NCI-H2227 (cell line): ENCODE results near the gene RPTOR.
"Not testable (repeated sequence)": the region's sequence is repeated elsewhere in the genome, so short reads cannot be mapped to it uniquely, and the experiment has no call there.

ENCODE experiments used
- DNase-seq: peaks from one replicate; lab custom pipeline; 2025; ENCODE audit not compliant: unreplicated experiment; lab: John Stamatoyannopoulos, UW

RPTOR gene

DNA sequence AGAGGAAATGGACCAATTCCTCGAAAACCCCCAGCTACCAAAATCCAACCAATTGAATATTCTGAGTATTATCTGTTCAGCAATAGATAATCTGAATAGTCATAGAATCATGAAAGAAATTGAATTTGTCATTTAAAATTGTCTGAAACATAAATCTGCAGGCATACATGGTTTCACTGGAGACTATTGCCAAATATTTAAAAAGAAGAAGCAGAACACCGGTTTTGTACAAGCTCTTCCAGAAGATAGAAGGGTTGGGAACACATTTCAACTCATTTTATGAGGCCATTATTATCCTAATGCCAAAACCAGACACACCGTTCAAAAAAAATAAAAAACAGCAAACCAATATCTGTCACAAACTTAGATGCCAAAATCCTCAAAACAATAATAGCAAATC lies 195.5 kb downstream of the RPTOR start:
- no peak for DNase-seq

DNA sequence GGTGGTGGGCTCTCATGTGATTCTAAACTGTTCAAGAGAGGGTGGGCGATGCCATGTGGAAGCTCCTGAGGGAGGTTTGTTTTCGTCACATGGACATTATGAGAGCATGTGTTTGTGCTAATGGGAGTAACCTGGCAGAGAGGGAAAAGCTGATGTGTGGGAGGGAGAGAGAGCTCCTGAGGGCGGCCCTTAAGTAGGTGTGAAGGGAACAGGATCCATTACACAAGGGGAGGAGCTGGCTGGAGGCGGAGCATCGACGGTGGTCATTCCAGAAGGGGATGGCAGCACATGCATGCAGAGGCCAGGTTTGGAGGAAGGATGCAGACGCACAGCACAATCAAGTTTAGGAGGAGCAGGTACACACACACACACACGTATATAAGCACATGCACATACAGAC lies 197.5 kb downstream of the RPTOR start:
- no peak for DNase-seq

DNA sequence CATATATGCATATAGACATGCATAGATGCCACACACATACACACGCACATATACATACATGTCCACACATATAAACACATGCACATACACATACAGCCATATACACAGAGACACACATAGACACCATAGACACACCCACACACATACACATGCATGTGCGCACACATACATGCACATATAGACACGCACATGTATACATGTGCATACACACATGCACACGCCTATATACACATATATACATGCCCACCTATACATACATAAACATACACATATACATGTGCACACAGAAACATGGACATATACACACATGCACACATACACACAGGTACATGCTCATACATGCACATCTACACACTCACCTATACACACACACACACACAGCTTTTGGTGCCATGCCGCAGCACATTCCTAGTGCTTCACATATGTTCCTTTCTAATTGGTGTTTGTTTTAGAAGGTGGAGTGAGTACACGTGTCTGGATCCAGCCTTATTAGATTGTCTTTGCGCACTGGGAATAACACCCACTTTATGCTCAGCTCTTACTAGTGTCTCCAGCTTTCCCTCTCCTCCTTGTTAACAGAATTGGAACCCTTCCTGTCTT lies 198.0 kb downstream of the RPTOR start:
- DNase-seq: no peak

DNA sequence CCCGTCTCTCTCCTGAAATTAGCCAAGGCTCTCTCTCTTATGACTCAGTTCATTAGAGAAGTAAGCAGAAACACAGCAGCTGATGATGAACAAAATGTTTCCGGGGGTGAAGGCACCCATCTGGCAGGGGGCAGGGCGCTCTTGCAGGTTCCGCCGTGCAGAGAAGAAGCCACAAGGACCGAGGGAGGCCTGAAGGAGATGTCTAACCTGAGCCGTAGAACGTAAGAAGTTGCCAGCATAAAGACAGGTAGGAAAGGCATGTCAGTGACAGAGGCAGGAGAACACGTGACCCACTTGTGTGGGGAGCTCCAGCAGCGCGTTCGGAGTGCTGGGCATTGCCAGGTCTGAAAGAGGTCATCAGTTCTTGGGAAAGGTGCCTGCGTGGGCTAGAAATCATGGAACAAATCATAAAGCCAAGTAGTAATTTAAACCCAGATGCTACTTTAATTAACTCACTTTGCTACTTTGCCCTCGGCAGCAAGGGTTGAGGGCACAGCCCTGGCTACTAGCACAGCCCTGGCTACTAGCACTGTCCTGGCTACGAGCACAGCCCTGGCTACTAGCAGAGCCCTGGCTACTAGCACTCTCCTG lies 198.6 kb downstream of the RPTOR start:
- no peak for DNase-seq

DNA sequence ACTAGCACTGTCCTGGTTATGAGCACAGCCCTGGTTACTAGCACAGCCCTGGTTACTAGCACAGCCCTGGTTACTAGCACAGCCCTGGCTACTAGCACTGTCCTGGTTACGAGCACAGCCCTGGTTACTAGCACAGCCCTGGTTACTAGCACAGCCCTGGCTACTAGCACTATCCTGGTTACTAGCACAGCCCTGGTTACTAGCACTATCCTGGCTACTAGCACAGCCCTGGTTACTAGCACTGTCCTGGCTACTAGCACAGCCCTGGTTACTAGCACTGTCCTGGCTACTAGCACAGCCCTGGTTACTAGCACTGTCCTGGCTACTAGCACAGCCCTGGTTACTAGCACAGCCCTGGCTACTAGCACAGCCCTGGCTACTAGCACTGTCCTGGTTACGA lies 199.3 kb downstream of the RPTOR start:
- not testable (repeated sequence) for DNase-seq

DNA sequence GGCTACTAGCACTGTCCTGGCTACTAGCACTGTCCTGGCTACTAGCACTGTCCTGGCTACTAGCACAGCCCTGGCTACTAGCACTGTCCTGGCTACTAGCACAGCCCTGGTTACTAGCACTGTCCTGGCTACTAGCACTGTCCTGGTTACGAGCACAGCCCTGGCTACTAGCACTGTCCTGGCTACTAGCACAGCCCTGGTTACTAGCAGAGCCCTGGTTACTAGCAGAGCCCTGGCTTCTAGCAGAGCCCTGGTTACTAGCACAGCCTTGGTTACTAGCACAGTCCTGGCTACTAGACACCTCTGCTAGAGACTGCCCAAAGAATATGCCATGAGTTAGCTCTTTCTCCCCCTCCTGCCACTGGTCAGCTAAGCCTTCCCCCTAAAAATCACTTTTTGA lies 200.1 kb downstream of the RPTOR start:
- DNase-seq: not testable (repeated sequence)

DNA sequence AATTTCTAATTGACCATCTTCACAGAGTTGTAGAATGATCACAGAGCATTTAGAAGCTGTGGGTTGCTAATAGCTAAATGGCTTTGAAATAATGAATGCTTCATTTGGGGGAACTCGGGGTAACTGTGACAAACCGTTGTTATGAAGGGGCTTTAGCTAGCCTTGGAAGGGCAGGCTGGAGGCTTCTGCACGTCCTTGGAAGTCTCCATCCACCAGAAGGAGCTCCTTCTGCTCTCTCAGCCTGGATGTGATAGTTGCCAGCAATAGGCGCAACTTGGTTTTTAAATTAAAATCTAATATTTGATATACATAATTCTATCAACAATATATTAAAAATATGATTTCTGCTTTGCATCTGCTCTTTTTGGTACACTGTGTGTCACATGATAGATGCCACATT lies 200.5 kb downstream of the RPTOR start:
- no peak for DNase-seq

DNA sequence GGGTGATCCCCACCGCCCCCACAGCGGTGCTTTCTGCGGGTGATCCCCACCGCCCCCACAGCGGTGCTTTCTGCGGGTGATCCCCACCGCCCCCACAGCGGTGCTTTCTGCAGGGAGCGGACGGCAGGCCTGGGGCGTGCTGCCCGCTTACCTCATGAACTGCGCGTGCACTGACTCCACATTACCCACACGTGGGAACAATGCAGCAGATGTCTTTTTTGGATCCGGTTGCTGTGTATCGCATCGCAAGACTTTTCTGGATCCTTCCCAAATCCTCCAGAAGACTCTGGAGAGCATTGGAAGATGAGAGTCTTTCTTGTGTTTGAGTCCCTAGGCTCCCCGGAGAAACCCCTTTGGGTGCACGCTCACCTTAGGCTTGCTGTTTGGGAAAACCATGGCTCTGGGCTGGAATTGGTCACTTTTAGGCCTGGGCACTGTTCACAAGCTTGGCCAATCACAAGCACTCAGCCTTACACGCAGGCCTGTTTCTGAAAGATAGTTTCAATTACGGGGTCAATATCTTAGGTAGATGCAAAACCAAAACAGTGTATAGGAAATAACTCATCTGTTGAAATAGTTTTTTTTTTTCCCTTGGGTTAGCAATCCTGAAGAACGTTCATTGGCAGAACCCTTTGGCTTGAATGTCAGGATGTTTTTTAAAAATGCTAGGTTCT lies 201.8 kb downstream of the RPTOR start:
- no peak for DNase-seq

DNA sequence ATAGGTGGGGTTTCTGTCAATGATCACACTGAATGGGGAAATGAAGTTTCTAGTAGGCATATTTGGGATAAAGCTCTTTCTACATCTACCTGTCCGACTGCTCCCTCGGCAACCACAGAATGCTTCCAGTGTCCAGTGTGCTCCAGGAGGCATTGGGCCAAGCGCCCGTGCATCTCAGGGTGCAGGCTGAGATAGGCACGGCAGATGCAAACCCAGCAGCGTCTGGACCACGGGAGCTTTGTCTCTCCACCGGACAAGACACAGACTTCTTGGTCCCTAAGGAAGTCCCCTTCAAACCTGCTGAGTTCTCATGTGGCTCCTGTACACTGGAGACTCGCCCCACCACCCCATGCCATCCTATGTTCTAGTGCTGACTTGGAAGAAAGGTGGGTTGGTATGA lies 202.8 kb downstream of the RPTOR start:
- no peak for DNase-seq

DNA sequence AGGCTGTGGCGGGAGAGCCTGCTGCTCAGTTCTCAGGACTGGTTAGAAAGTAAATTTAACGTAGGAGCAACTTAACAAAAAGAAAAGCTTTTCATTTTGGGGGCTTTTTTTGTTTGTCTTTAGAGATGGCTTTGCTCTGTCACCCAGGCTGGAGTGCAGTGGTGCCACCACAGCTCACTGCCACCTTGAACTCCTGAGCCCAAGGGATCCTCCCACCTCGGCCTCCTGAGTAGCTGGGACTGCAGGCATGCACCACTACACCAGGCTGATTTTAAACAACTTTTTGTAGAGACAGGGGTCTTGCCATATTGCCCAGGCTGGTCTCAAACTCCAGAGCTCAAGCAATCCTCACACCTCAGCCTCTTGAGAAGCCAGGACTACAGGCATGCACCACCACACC lies 205.0 kb downstream of the RPTOR start:
- no peak for DNase-seq

DNA sequence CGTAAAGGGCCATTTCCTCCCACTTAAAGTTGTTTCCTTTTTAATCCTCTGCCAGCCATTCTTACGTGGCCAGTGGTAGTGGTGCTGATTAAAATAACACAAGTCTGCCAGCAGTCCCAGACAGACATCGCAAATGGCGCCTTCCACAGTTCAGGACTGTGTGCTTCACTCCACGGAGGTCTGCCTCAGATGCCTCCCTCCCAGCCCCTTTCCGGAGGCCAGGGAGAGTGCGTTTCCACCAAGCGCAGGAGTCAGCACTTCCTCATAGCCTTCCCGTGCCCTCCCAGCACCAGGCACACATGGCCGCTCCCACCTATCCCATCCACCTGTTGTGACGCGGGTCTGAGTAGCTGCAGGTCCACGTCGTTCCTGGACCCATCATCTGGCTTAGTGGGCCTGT lies 205.6 kb downstream of the RPTOR start:
- no peak for DNase-seq

DNA sequence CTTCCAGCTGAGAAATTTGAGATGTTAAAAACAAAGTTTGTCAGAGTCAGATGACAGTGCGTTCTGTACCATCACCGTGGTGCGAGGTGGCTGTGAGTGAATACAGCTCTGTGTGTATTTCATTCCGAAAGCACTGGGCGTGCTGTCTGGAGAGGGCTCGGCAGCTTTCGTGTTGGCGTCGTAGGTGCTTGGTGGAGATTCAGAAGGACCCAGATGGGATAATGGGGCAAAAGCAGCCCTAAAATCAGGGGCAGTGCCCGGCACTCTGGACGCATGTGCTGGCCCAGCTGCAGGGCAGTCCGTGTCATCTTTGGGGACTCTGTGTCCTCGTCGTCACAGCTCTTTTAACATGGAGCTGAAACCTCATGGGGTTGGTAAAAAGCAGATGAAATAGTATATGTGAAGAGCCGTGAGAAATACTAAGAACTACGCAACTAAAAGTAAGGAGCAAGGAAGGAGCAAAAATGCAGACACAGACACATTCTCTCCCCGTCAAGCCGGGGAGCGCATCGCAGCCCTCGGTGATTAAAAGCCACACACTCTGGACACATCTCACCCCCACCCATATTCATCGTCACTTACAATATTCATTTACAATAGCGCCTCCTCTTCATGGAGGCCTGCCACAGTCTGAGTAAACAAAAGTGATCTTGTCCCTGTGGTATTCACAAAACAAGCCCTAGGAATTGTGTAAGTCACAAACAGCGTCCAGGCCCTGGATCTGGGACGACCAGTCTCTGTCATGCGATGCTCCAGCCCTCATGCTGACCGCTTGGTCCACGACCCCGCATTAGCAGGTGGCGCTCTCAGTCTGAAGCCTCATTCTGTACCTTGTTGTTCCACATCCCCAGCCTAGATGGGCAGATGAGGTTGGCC lies 206.7 kb downstream of the RPTOR start:
- DNase-seq: no peak

DNA sequence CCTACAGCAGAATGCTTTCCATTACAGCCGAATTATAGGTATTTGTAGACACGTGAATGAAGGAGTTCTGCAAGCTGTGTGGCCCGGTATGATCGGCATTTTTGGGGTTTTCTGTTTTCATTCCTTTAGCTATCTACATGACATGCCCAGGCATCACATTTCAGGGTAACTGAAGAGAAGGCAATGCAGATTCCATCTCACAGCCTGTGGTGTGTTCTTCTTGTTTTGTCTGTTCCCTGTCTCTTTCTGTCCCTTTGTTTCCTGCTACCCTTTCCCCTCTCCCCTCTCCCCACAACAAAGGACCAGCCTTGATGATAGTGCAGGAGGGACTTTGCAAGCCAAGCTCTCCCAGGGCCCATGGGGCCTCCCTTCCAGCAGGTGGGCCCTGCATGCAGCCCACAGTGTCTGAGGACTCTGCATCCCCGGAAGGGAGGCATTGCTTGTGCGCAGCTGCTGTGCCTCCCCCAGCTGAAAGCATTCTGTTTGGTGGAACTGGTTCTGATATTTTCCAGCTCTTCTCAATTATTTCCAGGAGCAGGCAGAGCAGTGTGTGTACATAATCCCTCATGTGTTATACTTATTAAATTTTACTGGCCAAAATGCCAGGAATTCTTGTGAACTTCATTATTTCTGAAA lies 207.4 kb downstream of the RPTOR start:
- DNase-seq: no peak

DNA sequence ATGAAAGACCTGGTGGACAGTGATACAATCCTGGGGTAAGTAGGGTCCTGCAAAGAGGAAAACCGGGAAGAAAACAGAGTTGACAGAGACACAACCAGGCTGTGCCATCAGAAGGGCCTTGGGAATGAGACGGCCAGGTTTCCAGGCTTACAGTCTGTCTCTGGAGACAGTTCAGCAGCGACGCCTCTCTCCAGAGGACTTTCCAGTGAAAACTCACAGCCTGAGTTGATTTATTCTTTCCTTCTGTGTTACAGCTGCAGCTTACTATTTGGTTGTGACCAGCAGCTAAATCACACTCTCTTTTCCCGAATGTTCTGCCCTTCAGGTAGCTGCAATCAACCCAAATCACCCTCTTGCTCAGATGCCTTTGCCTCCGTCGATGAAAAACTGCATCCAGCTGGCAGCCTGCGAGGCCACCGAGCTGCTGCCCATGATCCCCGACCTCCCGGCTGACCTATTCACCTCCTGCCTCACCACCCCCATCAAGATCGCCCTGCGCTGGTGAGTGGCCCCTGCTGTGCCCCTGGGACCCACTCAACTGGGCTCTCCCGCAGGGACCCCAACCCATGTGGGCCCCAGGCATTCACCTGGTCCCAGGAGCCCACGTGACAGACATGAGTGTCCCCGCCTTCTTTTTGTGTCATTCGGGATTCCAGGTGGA lies 209.2 kb downstream of the RPTOR start:
- DNase-seq: no peak

DNA sequence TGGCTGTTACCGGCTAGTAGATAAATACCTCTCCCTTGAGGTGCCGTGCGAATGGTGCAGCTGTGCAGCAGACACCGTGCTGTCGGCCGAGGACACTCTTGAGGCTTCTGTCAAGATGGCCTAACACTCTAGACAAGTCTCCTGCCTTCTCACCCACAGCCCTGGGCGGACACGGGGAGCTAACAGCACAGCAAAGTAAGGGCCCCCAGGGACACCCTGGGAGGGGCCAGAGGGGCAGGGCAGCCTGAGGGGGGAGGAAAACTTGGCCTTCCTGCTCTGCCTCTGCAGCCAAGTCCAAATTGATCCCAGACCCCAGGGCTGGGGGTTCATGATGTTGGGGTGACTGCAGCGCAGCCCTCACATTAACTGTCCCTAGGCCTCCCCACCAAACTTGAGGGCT lies 210.2 kb downstream of the RPTOR start:
- no peak for DNase-seq

DNA sequence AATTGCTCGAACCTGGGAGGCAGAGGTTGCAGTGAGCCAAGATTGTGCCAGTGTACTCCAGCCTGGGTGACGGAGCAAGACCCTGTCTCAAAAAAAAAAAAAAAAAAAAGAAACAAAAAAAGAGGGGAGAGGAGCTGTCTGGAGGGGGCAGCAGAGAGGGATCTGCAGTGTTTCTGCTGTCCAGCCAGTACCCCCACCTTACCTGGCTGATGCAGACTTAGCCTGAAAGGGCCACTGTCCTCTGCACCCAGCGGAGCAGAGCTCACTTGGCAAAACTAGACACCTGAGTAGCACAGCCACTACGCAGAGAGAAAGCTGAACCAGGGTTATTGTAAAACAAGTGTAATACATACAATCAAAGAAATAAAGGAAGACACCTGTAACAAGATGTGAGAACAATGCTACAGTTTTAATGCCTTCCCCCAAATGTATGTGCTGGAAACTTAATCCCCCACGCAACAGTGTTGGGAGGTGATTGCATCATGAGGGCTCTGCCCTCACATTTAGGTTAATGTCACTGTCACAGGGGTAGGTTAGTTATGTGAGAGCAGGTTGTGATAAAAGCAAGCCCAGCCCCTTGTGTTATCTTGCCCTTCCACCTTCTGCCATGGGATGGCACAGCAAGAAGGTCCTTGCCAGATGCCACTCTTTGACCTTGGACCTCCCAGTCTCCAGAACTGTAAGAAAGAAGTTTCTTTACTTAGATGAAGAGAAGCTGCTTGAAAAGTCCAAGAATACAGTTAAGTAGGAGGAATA lies 211.2 kb downstream of the RPTOR start:
- no peak for DNase-seq

DNA sequence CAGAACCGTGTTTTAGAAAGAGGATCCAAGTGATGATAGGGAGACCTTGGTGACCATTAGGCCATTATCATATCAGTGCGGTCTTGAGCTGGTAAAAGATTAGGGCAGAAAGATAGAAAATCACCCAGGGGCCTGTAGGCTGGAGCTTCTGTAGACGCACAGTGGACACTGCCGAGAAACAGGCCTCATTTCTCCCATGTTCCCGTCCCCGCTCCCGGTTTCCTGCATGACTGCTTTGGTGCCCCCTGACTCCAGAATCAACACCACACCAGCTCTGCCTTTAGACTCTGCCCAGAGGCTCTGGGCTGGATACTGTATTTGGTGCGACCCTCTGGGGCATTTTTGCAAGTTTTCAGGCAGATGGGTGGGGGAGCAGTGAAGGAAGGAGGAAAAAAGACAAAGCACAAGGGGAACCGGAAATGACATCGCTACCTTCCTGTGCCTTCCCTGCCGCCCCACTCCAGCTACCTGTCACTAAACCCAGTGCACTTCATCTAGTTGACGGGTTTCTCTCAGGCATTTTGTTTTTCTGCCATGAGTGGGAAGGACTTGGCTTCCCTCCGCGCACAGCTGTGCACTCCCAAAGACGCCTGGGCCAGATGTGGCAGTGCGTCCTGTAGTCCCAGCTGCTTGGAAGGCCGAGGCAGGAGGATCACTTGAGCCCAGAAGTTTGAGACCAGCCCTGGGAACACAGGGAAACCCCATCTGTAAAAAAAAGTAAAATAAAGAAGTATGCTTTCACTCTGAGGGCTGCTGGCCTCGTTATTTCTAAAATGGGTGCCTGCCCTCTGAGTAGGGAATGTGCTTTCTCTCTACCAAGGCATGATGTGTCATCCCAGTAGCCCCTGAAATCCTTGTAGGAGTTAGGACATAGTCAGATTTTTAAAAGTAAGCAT lies 214.1 kb downstream of the RPTOR start:
- no peak for DNase-seq

DNA sequence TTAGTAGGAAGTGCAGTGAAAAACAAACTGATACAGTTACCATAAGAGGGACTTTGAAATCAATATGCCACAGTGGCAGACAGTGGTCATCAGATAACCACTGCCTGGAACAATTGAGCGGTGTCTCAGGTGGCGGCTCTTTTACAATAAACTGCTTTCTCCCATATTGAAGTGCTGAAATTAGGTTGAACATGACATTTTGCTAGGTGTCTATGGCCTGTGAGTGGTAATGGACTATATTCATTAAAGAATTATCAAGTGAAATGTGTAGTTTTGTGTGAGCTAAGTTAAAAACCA lies 214.7 kb downstream of the RPTOR start:
- DNase-seq: no peak

DNA sequence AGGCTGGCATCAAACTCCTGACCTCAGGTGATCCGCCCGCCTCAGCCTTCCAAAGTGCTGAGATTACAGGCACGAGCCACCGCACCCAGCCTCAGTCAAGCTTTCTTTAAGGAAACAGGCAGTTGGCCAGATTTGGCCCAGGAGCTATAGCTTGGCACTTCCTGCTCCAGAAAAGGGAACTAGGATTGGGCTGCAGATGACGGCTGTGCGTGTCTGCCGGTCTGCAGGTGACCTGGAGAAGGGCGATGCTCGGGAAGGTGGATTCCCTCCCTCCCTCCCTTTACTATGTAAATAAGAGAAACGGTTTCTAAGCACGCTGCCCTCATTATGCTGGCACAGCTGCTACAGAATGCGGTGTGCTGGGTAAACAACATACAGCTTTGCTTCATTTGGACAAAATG lies 215.9 kb downstream of the RPTOR start:
- DNase-seq: no peak
